CD4-positive, alpha-beta T cell (primary cell): Measurements from ENCODE around the gene HOXD11. TPM values are rescaled to one million over a fixed set of nuclear protein-coding genes. Genes with fewer than 3 reads are reported as not detected.

Experiments
- ATAC-seq: fragments of 200-7000 bp; cut with Tn5 transposase; one replicate; pipeline ENCODE4 v1.10.0; 2022; ENCODE audit warnings: mild to moderate bottlenecking; ENCODE audit not compliant: poor library complexity
- CTCF ChIA-PET: fragments of 350-600 bp; sonication (Branson Sonifier 250); formaldehyde crosslinking; loops from one replicate; lab custom pipeline; 2021; ENCODE audit warnings: antibody characterized with exemption, inconsistent platforms; lab: Charles Lee
- POLR2A ChIA-PET: fragments of 350-600 bp; sonication (Branson Sonifier 250); formaldehyde crosslinking; loops from one replicate; lab custom pipeline; 2021; ENCODE audit warnings: antibody characterized with exemption, inconsistent platforms; lab: Charles Lee
- DNase-seq, 14 experiments: peaks; one replicate each; pipeline ENCODE4 v3.0.0-alpha.2; 2013 to 2020; ENCODE audit warnings: mixed read lengths in 2 of 14
- H3K27ac ChIP-seq, 2 donors: one replicate each; pipeline versions ENCODE4 v1.5.1 to v1.7.0; 2013; ENCODE audit warnings: low read length in 2 of 2, low read depth in 1 of 2, mild to moderate bottlenecking in 1 of 2
- H3K27me3 ChIP-seq, 2 experiments: 1 replicate in 1 of 2; 2 replicates in 1 of 2; pipeline versions ENCODE4 v1.6.1 to v1.7.0; 2013; ENCODE audit warnings: low read length in 2 of 2, control low read depth in 1 of 2, mild to moderate bottlenecking in 1 of 2, moderate library complexity in 1 of 2; ENCODE audit not compliant: insufficient read depth in 2 of 2, control insufficient read depth in 1 of 2
- H3K36me3 ChIP-seq: one replicate; pipeline ENCODE4 v1.6.1; 2013; ENCODE audit warnings: low read length, control low read depth; ENCODE audit not compliant: insufficient read depth
- H3K4me1 ChIP-seq: one replicate; pipeline ENCODE4 v1.6.1; 2013; ENCODE audit warnings: low read length, control low read depth; ENCODE audit not compliant: insufficient read depth
- H3K4me3 ChIP-seq: one replicate; pipeline ENCODE4 v1.5.1; 2013; ENCODE audit warnings: mild to moderate bottlenecking, low read length, moderate library complexity
- H3K9me3 ChIP-seq, 2 experiments: 1 replicate in 1 of 2; 2 replicates in 1 of 2; pipeline versions ENCODE4 v1.6.1 to v1.7.0; 2013; ENCODE audit warnings: low read length in 2 of 2, mild to moderate bottlenecking in 2 of 2, control low read depth in 1 of 2, moderate library complexity in 1 of 2; ENCODE audit not compliant: control insufficient read depth in 1 of 2, insufficient read depth in 1 of 2
- H3K27ac Mint-ChIP-seq: one replicate; pipeline ENCODE4 v1.8.0; 2020; ENCODE audit warnings: mixed read lengths
- H3K27me3 Mint-ChIP-seq: one replicate; pipeline ENCODE4 v1.8.0; 2021; ENCODE audit warnings: mixed read lengths
- H3K36me3 Mint-ChIP-seq: one replicate; pipeline ENCODE4 v1.8.0; 2021; ENCODE audit warnings: low read depth, mixed read lengths
- H3K4me1 Mint-ChIP-seq: one replicate; pipeline ENCODE4 v1.8.0; 2021; ENCODE audit warnings: low read depth, mixed read lengths
- H3K4me3 Mint-ChIP-seq: one replicate; pipeline ENCODE4 v1.8.0; 2020; ENCODE audit warnings: mild to moderate bottlenecking, mixed read lengths
- H3K9me3 Mint-ChIP-seq: one replicate; pipeline ENCODE4 v1.8.0; 2020; ENCODE audit warnings: mixed read lengths
- CTCF ChIP-seq: fragments of 200-600 bp; IDR thresholded peaks from one replicate; pipeline ENCODE4 v1.8.0; 2022; ENCODE audit warnings: antibody characterized with exemption, mild to moderate bottlenecking
- intact Hi-C, 2 experiments: fragments of 100-400 bp; cut with DNase I in 1 of 2; cut with micrococcal nuclease in 1 of 2; formaldehyde crosslinking; loops; one replicate each; pipeline versions ENCODE4 v1.15.1 to v1.9.0; 2023 to 2025; cut with DNase I, micrococcal nuclease
- total RNA-seq, 174 experiments: library from RNA in 2 of 174; stranded (reverse) in 2 of 174; gene quantifications; one replicate each; pipeline ENCODE4 v1.2.3 and lab custom pipeline; 2021 to 2026

HOXD11 gene
- total RNA-seq, 2 experiments from 2014 or later: not detected

- H3K27me3 ChIP-seq: peaks cover 90 to 98% of the 10 kb centered on the region in 2 experiments
- no peak overlapping the region for H3K27ac ChIP-seq
- DNase-seq (no peak), ATAC-seq (no peak)
- ChIA-PET POLR2A (no interaction called here), CTCF (no interaction called here)
- H3K4me1 ChIP-seq: peaks cover 8% of the 10 kb centered on the region
- Mint-ChIP-seq H3K27ac (no peak overlapping the region), H3K9me3 (no peaks in the 10 kb centered on the region), H3K4me3 (no peak overlapping the region), H3K36me3 (peaks cover 2% of the 10 kb centered on the region), H3K4me1 (peaks cover 4% of the 10 kb centered on the region), H3K27me3 (peaks cover 100% of the 10 kb centered on the region)
- no peak overlapping the region for H3K4me3 ChIP-seq
- TF ChIP-seq CTCF: no peak
- intact Hi-C loops: no loop called here
- H3K36me3 ChIP-seq: no peaks in the 10 kb centered on the region
- H3K9me3 ChIP-seq: peaks cover 0 to 38% of the 10 kb centered on the region in 2 experiments
These were observed 39.0 kb downstream of the HOXD11 start for GRCh38 chr2:176146101-176146500.

- Mint-ChIP-seq H3K36me3 (no peaks in the 10 kb centered on the region), H3K27ac (no peak overlapping the region), H3K4me3 (no peak overlapping the region), H3K27me3 (peaks cover 100% of the 10 kb centered on the region), H3K4me1 (no peaks in the 10 kb centered on the region), H3K9me3 (no peaks in the 10 kb centered on the region)
- ATAC-seq (no peak), DNase-seq (no peak)
- ChIA-PET POLR2A (no interaction called here), CTCF (no interaction called here)
- no peak for TF ChIP-seq CTCF
- no peak overlapping the region for H3K4me3 ChIP-seq
- peaks cover 89 to 98% of the 10 kb centered on the region in 2 experiments for H3K27me3 ChIP-seq
- no peaks in the 10 kb centered on the region for H3K36me3 ChIP-seq
- no peak overlapping the region for H3K27ac ChIP-seq
- peaks cover 0 to 41% of the 10 kb centered on the region in 2 experiments for H3K9me3 ChIP-seq
- H3K4me1 ChIP-seq: peaks cover 8% of the 10 kb centered on the region
- intact Hi-C loops: no loop called here
These were observed 39.6 kb downstream of the HOXD11 start for GRCh38 chr2:176146645-176147044.

GRCh38 chr2:176147210-176147799 is 40.2 kb downstream of the HOXD11 start:
- Histone ChIP-seq H3K36me3 (no peaks in the 10 kb centered on the region), H3K4me1 (peaks cover 11% of the 10 kb centered on the region), H3K27me3 (peaks cover 87 to 97% of the 10 kb centered on the region in 2 experiments), H3K4me3 (no peak overlapping the region), H3K9me3 (peaks cover 0 to 43% of the 10 kb centered on the region in 2 experiments), H3K27ac (no peak overlapping the region)
- ChIA-PET POLR2A (no interaction called here), CTCF (no interaction called here)
- Mint-ChIP-seq H3K36me3 (no peaks in the 10 kb centered on the region), H3K4me3 (no peak overlapping the region), H3K27me3 (peaks cover 94% of the 10 kb centered on the region), H3K4me1 (no peaks in the 10 kb centered on the region), H3K27ac (no peak overlapping the region), H3K9me3 (no peaks in the 10 kb centered on the region)
- no peak for ATAC-seq
- no peak for DNase-seq
- intact Hi-C loops: no loop called here
- no peak for TF ChIP-seq CTCF
